Left ventricle myocardium inferior (tissue), 1 donor: Measurements from ENCODE around the gene SLC25A27. TPM values are rescaled to one million over a fixed set of nuclear protein-coding genes. Genes with fewer than 3 reads are reported as not detected.
A peak's percentile ranks its signal among the peaks of the same experiment; 100 is the strongest.

ENCODE experiments used
- DNase-seq: peaks from one replicate; pipeline ENCODE4 v3.0.0-alpha.2; 2020
- H3K27ac ChIP-seq: fragments of 200-600 bp; replicated peaks from 2 replicates; pipeline ENCODE4 v1.8.0; 2021
- H3K27me3 ChIP-seq: fragments of 200-600 bp; 2 replicates; pipeline ENCODE4 v1.8.0; 2021; ENCODE audit warnings: low read depth
- H3K36me3 ChIP-seq: fragments of 200-600 bp; 2 replicates; pipeline ENCODE4 v1.8.0; 2021
- H3K4me1 ChIP-seq: fragments of 200-600 bp; 2 replicates; pipeline ENCODE4 v1.8.0; 2021
- H3K4me3 ChIP-seq: fragments of 200-600 bp; 2 replicates; pipeline ENCODE4 v1.8.0; 2021; ENCODE audit warnings: mild to moderate bottlenecking, moderate library complexity
- H3K9me3 ChIP-seq: fragments of 200-600 bp; replicated peaks from 2 replicates; pipeline ENCODE4 v1.8.0; 2021
- CTCF ChIP-seq: fragments of 200-600 bp; IDR thresholded peaks from 2 replicates; pipeline ENCODE4 v1.8.0; 2021; ENCODE audit warnings: antibody characterized with exemption, mild to moderate bottlenecking, borderline replicate concordance
- intact Hi-C: fragments of 100-400 bp; cut with micrococcal nuclease; formaldehyde crosslinking; loops from one replicate; pipeline ENCODE4 v1.11.0; 2022
- long read RNA-seq: library from polyadenylated mRNA; unstranded; transcript quantifications from one replicate; pipeline ENCODE4 v2.0.0, GENCODE V29; 2021
- total RNA-seq: library from RNA; stranded (reverse); fragmentation: NEBNext Ultra II Directional; extraction: Animal tissue kit (Norgen Biotek cat#: 25700); gene quantifications from one replicate; pipeline ENCODE4 v1.2.1, GENCODE V29; 2021
- donor health status: DM: no; HTN: yes; CAD: no; lungs with severe emphysema.

Gene SLC25A27
- 18.6 TPM for total RNA-seq
- long read RNA-seq, partial matches to known transcripts, result 2 of 6 reads
- long read RNA-seq, other reads (novel, unspliced or antisense), result 4 of 6 reads

DNA sequence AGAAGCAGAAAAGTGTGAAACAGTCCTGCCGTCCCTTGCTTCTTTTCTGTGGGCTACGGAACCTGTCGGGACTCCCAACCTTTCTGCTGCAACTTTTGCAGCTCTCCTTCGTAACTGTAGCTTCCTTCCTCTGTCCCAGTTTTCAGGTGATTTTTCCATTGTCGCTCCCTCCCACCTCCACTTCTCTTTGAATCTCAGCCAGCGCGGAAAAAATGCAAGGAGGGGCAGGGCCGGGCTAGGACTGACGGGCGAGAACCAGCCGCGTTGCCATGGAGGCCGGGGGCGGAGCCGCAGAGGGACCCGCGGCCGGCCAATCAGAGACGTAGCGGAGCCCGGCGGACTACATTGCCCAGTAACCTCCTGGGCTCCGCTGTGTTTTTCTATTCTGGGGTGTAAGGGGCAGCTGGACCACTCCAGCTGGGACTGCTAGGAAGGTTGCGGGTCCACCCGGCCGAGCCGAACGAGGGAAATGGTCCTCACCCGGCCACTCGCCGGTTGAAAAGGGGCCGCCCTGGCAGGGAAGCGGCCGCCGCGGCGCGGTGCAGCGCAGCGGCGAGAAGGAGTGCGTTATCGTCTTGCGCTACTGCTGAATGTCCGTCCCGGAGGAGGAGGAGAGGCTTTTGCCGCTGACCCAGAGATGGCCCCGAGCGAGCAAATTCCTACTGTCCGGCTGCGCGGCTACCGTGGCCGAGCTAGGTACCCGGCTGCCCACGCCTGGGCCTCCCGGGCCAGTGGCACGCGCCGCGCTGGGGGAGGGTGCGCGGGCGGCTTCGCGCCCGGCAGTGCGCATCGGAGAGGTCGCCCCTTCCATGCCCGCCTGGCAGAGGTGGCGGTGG lies at the start of gene SLC25A27, which contains the start of gene CYP39A1:
Gene SLC25A27 (plus strand): TSS at position 373 of the 836 bp plus-strand sequence. CDS start 218 bp downstream, at position 591.
Gene CYP39A1 (minus strand): TSS at position 216 of the 836 bp plus-strand sequence. CDS start 236 bp downstream, outside the sequence.
- no peaks in the 10 kb centered on the region for H3K9me3 ChIP-seq
- peak within 1 kb of the TSS; percentile 91 for H3K27ac ChIP-seq
- peaks cover 26% of the 10 kb centered on the region for H3K4me1 ChIP-seq
- TF ChIP-seq CTCF, result no peak
- H3K27me3 ChIP-seq, result no peaks in the 10 kb centered on the region
- peak; percentile 96 for DNase-seq
- H3K4me3 ChIP-seq, result peak within 1 kb of the TSS; percentile 92
- H3K36me3 ChIP-seq, result peaks cover 9% of the 10 kb centered on the region
- intact Hi-C loops, result no loop called here

DNA sequence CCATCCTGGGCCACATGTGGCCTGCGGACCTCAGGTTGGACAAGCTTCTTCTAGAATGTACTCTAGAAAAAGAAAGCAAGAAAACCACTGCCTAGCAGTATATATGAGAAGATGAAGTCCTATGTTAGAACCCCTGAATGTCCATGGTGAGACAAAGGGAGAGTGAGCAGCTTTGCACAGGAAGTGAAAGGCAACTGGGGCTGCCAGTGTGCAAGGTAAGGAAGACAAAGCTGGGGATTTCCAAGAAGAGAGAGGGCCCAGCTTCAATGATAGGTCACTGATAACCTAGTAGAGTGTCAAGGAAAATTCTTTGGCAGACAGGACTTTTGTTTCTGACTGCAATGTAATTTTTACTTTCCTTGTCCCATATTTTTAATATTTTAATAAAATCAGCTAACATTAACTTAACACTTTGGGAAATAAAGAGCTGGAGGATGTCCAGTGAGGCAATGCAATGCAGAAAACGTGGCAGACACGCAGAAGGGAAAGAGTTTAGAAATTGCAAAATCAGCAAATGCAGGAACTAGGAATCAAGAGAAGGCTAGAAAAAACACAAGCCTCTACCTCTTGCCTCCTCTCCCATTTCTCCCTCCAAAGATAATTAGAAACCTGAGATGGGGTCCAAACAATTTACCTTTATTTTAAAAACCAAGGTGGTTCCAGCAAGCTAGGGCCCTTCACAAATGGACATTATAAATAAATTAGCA lies 47.5 kb upstream of the SLC25A27 start:
- DNase-seq, result no peak
- no peaks in the 10 kb centered on the region for H3K9me3 ChIP-seq
- H3K27ac ChIP-seq, result peak overlapping the region; percentile 48
- no peaks in the 10 kb centered on the region for H3K36me3 ChIP-seq
- intact Hi-C loops, result no loop called here
- H3K4me3 ChIP-seq, result no peak overlapping the region
- H3K27me3 ChIP-seq, result no peaks in the 10 kb centered on the region
- no peak for TF ChIP-seq CTCF
- H3K4me1 ChIP-seq, result peaks cover 33% of the 10 kb centered on the region

DNA sequence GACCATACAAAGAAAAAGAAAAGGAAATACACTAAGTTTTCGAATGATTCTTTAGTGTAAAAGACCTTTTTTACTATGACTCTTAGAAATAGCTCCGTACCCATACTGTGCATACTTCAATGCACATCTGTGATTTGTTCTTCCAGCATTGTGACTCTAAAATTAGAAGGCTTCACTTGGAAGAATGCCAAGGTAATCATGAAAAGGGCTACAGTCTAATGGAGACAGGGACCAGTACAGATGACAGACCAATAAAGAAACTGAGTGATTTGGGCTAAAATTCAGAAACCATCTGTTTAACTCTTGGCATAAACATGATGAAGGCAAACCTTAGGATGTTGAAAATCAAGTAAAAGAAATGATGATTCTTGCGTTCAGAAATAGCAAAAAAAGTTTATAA lies 46.4 kb upstream of the SLC25A27 start:
- H3K9me3 ChIP-seq, result no peaks in the 10 kb centered on the region
- H3K27ac ChIP-seq, result peak overlapping the region; percentile 48
- peaks cover 42% of the 10 kb centered on the region for H3K4me1 ChIP-seq
- intact Hi-C loops, result no loop called here
- no peak for TF ChIP-seq CTCF
- DNase-seq, result no peak
- H3K27me3 ChIP-seq, result no peaks in the 10 kb centered on the region
- peak overlapping the region; percentile 15 for H3K4me3 ChIP-seq
- no peaks in the 10 kb centered on the region for H3K36me3 ChIP-seq

GRCh38 chr6:46610862-46611553 lies 41.8 kb upstream of the SLC25A27 start:
- Histone ChIP-seq H3K27ac (peak overlapping the region; percentile 53), H3K27me3 (no peaks in the 10 kb centered on the region), H3K4me3 (no peak overlapping the region), H3K36me3 (no peaks in the 10 kb centered on the region), H3K9me3 (no peaks in the 10 kb centered on the region), H3K4me1 (peaks cover 42% of the 10 kb centered on the region)
- no peak for DNase-seq
- TF ChIP-seq CTCF, result no peak
- intact Hi-C loops, result no loop called here

DNA sequence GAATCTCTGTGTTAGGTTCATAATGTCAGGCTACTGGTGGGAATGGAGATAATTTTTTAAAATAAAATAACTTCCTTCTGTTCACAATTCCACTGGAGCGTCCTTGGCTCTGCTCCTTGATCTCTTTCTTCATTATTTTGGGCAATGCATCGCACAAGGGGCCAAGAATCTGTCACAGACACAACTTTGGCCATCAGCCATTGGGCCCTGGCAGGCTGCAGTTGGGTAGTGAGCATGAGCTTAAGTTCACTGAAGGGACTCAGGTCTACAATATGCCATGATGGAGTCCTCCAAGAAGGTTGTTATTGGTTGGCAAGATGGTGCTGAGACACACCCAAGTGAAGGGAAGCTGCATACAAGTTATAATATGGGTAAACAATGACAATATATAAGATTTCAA lies 40.1 kb upstream of the SLC25A27 start:
- Histone ChIP-seq H3K9me3 (no peaks in the 10 kb centered on the region), H3K4me3 (no peak overlapping the region), H3K27me3 (no peaks in the 10 kb centered on the region), H3K27ac (peak overlapping the region; percentile 53), H3K4me1 (peaks cover 27% of the 10 kb centered on the region), H3K36me3 (no peaks in the 10 kb centered on the region)
- no peak for TF ChIP-seq CTCF
- DNase-seq, result peak; percentile 33
- intact Hi-C loops, result no loop called here
